ENCODE data around the gene ZSCAN21. TPM values are rescaled to one million over a fixed set of nuclear protein-coding genes. Genes with fewer than 3 reads are reported as not detected.

Gene ZSCAN21
- total and polyA plus RNA-seq, 10 of the 15 experiments (the other 5 are each of a cell fraction or from before 2014, with no cell fraction given) = 1.9 to 9.6 (median 7.1) TPM

- no peak for TF ChIP-seq CBX5 (IDR thresholded peaks at IDR 0.05; ENCODE audit: low read depth)
- TF ChIP-seq FOXM1 (IDR thresholded peaks at IDR 0.05; ENCODE audit: low read depth, low read length) = no peak
- TF ChIP-seq HCFC1 (IDR thresholded peaks at IDR 0.05; ENCODE audit: low read length) = peak; percentile 78
- peak; percentile 56; the same call in 1 of the 2 replicates for TF ChIP-seq CBFB (IDR thresholded peaks at IDR 0.05; ENCODE audit: low read depth)
- TF ChIP-seq CHD1 (IDR thresholded peaks at IDR 0.05; ENCODE audit: low read depth, low read length) = no peak
- TF ChIP-seq KDM1A (IDR thresholded peaks at IDR 0.05; ENCODE audit: borderline replicate concordance) = no peak
Measured at GRCh38 chr7:100015232-100016214, 34.1 kb upstream of the ZSCAN21 start, which contains the start of gene ZKSCAN1 (continued).

GRCh38 chr7:100016215-100016901 is 33.2 kb upstream of the ZSCAN21 start:
- peaks cover 4% of the 10 kb centered on the region; the same call in 1 of the 2 replicates for H3K4me1 ChIP-seq (ENCODE audit: control insufficient read depth, insufficient read depth, low read length)
- H3K36me3 ChIP-seq (ENCODE audit: control insufficient read depth in 2 of 2, insufficient read depth in 2 of 2, low read length in 1 of 2) = peaks cover 0 to 4% of the 10 kb centered on the region in 2 experiments; a peak in 2 of 4 replicates
- H3K4me3 ChIP-seq = peak overlapping the region; percentile 92
- H3K27me3 ChIP-seq (replicated peaks in 1 of 2; ENCODE audit: control insufficient read depth in 2 of 2, insufficient read depth in 2 of 2, low read length in 1 of 2) = no peaks in the 10 kb centered on the region
- intact Hi-C loops (cut with micrococcal nuclease; ENCODE audit: unreplicated experiment) (loop anchor here (5.0 kb wide), 1 partner anchor 66 kb away; the partner anchor contains the start of gene ZNF3), in situ Hi-C loops (cut with MboI) (no loop called here)
- H3K9me3 ChIP-seq (replicated peaks; ENCODE audit: control insufficient read depth, insufficient read depth, low read length) = no peaks in the 10 kb centered on the region
- peak overlapping the region; percentile 93 for H3K4me2 ChIP-seq (ENCODE audit: control insufficient read depth, insufficient read depth)
- SMC1A ChIA-PET (ENCODE audit: uncharacterized antibody, unreplicated experiment) = interaction anchor here (0.9 to 4.1 kb wide), 4 partner anchors 15 to 116 kb away, joined by 3 to 15 read pairs (median 4); no protein-coding TSS in a partner anchor
- WGBS (ENCODE audit: insufficient coverage, insufficient replicate concordance, low lambda C conversion rate, missing lambda C conversion rate) = 45% methylated on average over 11 of the region's 11 CpGs
- no peak for FAIRE-seq
- CTCF ChIA-PET = interaction anchor here (0.6 to 3.1 kb wide), 10 partner anchors 10 to 66 kb away, joined by 3 to 13 read pairs (median 4); partner anchors contain the start of gene ZSCAN21
- POLR2A ChIA-PET = interaction anchor here (0.5 to 2.1 kb wide), 7 partner anchors 13 to 183 kb away, joined by 3 to 6 read pairs (median 4); partner anchors contain the start of genes LAMTOR4 and MCM7
- no peak for DNase-seq (ENCODE audit: low read depth, low spot score)
- peak overlapping the region; percentile 98 for H3K9ac ChIP-seq (ENCODE audit: control insufficient read depth, insufficient read depth, low read length)
- peak overlapping the region; percentile 90 for H3K27ac ChIP-seq (ENCODE audit: control insufficient read depth, insufficient read depth)
- RAD21 ChIA-PET (ENCODE audit: unreplicated experiment) = interaction anchor here (1.5 to 2.2 kb wide), 3 partner anchors 8 to 113 kb away, joined by 3 to 7 read pairs (median 6); no protein-coding TSS in a partner anchor
- BruUV-seq (replicated peaks) = TSS peak; percentile 78
- H2AFZ ChIP-seq (ENCODE audit: control insufficient read depth, low read depth, low read length) = no peak overlapping the region
- peaks cover 42% of the 10 kb centered on the region for H3K79me2 ChIP-seq (ENCODE audit: control insufficient read depth, insufficient read depth, low read length)
- H4K20me1 ChIP-seq (ENCODE audit: control insufficient read depth, insufficient read depth) = no peaks in the 10 kb centered on the region
- ATAC-seq = peak; percentile 11; the same call in 1 of the 3 replicates
- TF ChIP-seq ATF2 (IDR thresholded peaks at IDR 0.05; ENCODE audit: low read length) (no peak), EZH2 (IDR thresholded peaks at IDR 0.05; ENCODE audit: borderline replicate concordance, control insufficient read depth, low read depth, low read length) (no peak), FOXM1 (IDR thresholded peaks at IDR 0.05; ENCODE audit: low read depth, low read length) (no peak), LARP7 (IDR thresholded peaks at IDR 0.05) (no peak), ZNF592 (IDR thresholded peaks at IDR 0.05) (no peak), STAT1 (conservative IDR thresholded peaks at IDR 0.05) (no peak), TCF7 (IDR thresholded peaks at IDR 0.05; ENCODE audit: borderline replicate concordance) (no peak), NR2C1 (IDR thresholded peaks at IDR 0.05) (no peak), POU2F2 (IDR thresholded peaks at IDR 0.05; ENCODE audit: borderline replicate concordance, low read depth, low read length) (no peak), POLR2AphosphoS2 (IDR thresholded peaks at IDR 0.05; ENCODE audit: low read depth, low read length) (no peak)

Data from GM12878 (cell line).